Fibroblast of lung (primary cell): Measurements from ENCODE around the gene NSFL1C. TPM values are rescaled to one million over a fixed set of nuclear protein-coding genes. Genes with fewer than 3 reads are reported as not detected.

Experiments used
- DNase-seq, 2 donors: peaks; one replicate each; pipeline versions ENCODE4 v3.0.0 to v3.0.0-alpha.2; 2010; ENCODE audit warnings: low read depth in 2 of 2
- H2AFZ ChIP-seq: 2 replicates; pipeline ENCODE4 v1.5.1; 2012; ENCODE audit warnings: low read length, control low read depth, inconsistent platforms
- H3K27ac ChIP-seq: 2 replicates; pipeline ENCODE4 v1.5.1; 2011; ENCODE audit warnings: low read length, control low read depth; ENCODE audit not compliant: insufficient read depth
- H3K27me3 ChIP-seq: 2 replicates; pipeline ENCODE4 v1.5.1; 2011; ENCODE audit warnings: mild to moderate bottlenecking, low read length; ENCODE audit not compliant: control insufficient read depth, insufficient read depth
- H3K36me3 ChIP-seq: 2 replicates; pipeline ENCODE4 v1.5.1; 2011; ENCODE audit warnings: low read length; ENCODE audit not compliant: control insufficient read depth, insufficient read depth
- H3K4me1 ChIP-seq: 2 replicates; pipeline ENCODE4 v1.5.1; 2011; ENCODE audit warnings: low read length; ENCODE audit not compliant: control insufficient read depth, insufficient read depth; ENCODE audit errors: extremely low read depth
- H3K4me2 ChIP-seq: 2 replicates; pipeline ENCODE4 v1.5.1; 2011; ENCODE audit warnings: low read length, control low read depth; ENCODE audit not compliant: insufficient read depth; ENCODE audit errors: extremely low read depth
- H3K4me3 ChIP-seq, 4 experiments: fragments of 200-600 bp in 1 of 4; sonication (generic) in 1 of 4; replicated peaks in 1 of 4; 2 replicates each; pipeline ENCODE4 v1.5.1; 2011 to 2016; ENCODE audit warnings: low read length in 4 of 4, low read depth in 3 of 4, mild to moderate bottlenecking in 3 of 4, control low read depth in 2 of 4, inconsistent platforms in 1 of 4, mixed read lengths in 1 of 4; ENCODE audit not compliant: insufficient read depth in 1 of 4; ENCODE audit errors: control extremely low read depth in 1 of 4
- H3K79me2 ChIP-seq: 2 replicates; pipeline ENCODE4 v1.5.1; 2012; ENCODE audit warnings: mild to moderate bottlenecking, low read length, inconsistent platforms; ENCODE audit not compliant: control insufficient read depth, insufficient read depth
- H3K9ac ChIP-seq: 2 replicates; pipeline ENCODE4 v1.5.1; 2011; ENCODE audit warnings: mild to moderate bottlenecking, low read length, control low read depth; ENCODE audit not compliant: insufficient read depth
- H3K9me3 ChIP-seq: 2 replicates; pipeline ENCODE4 v1.5.1; 2012; ENCODE audit warnings: low read depth, low read length; ENCODE audit not compliant: control insufficient read depth, insufficient read depth
- H4K20me1 ChIP-seq: 2 replicates; pipeline ENCODE4 v1.5.1; 2011; ENCODE audit warnings: low read length; ENCODE audit not compliant: control insufficient read depth, insufficient read depth; ENCODE audit errors: extremely low read depth
- CTCF ChIP-seq, 2 donors: IDR thresholded peaks in 1 of 2; conservative IDR thresholded peaks in 1 of 2; 1 replicate in 1 of 2; 2 replicates in 1 of 2; pipeline ENCODE4 v1.5.1; 2011 to 2012; ENCODE audit warnings: low read length in 2 of 2, control low read depth in 1 of 2, inconsistent platforms in 1 of 2, low read depth in 1 of 2, mild to moderate bottlenecking in 1 of 2
- EZH2 ChIP-seq: IDR thresholded peaks from 2 replicates; pipeline ENCODE4 v1.5.1; 2012; ENCODE audit warnings: low read length, control low read depth, mild to moderate bottlenecking; ENCODE audit errors: missing control alignments
- polyA plus RNA-seq, 2 donors: library from polyadenylated mRNA; depleted of rRNA in 1 of 2; stranded (reverse) in 1 of 2; unstranded in 1 of 2; fragments of >200 nt; gene quantifications; 2 replicates each; pipeline ENCODE4 v1.2.1, GENCODE V29; 2011 to 2012; ENCODE audit warnings: missing spikeins in 1 of 2
- total RNA-seq: library from RNA; depleted of rRNA; stranded (reverse); fragments of >200 nt; gene quantifications from 2 replicates; pipeline ENCODE4 v1.2.1, GENCODE V29; 2014

The NSFL1C gene
- total and polyA plus RNA-seq, 2 donors (not counting 1 experiment from before 2014, with no cell fraction given) = 17.8 to 24.3 TPM

GRCh38 chr20:1491281-1491840 is 24.7 kb upstream of the NSFL1C start, which contains the start of gene SIRPB2:
Gene SIRPB2, minus strand, starts transcription at chr20:1491420. Its CDS starts 61 bp downstream, at chr20:1491359.
- TF ChIP-seq EZH2 = no peak
- no peak for TF ChIP-seq CTCF (conservative IDR thresholded peaks at IDR 0.05 in 1 of 2, IDR thresholded peaks at IDR 0.05 in 1 of 2; ENCODE audit: low read depth in 1 of 2, low read length in 2 of 2)
- H3K27me3 ChIP-seq = peaks cover 14% of the 10 kb centered on the region
- H3K4me2 ChIP-seq = no peak within 1 kb of the TSS

GRCh38 chr20:1490643-1491195 is 24.1 kb upstream of the NSFL1C start:
- H2AFZ ChIP-seq = no peak overlapping the region
- no peak overlapping the region for H3K9ac ChIP-seq
- no peak overlapping the region for H3K4me2 ChIP-seq
- DNase-seq = no peak
- no peaks in the 10 kb centered on the region for H3K79me2 ChIP-seq
- no peak overlapping the region for H3K4me3 ChIP-seq
- TF ChIP-seq CTCF (conservative IDR thresholded peaks at IDR 0.05 in 1 of 2, IDR thresholded peaks at IDR 0.05 in 1 of 2; ENCODE audit: low read depth in 1 of 2, low read length in 2 of 2) (no peak), EZH2 (no peak)
- H3K27ac ChIP-seq = no peak overlapping the region
- no peaks in the 10 kb centered on the region for H4K20me1 ChIP-seq
- H3K36me3 ChIP-seq = no peaks in the 10 kb centered on the region
- H3K9me3 ChIP-seq = no peaks in the 10 kb centered on the region
- H3K4me1 ChIP-seq = no peaks in the 10 kb centered on the region
- H3K27me3 ChIP-seq = peaks cover 14% of the 10 kb centered on the region

More at GRCh38 chr20:1491281-1491840, 24.7 kb upstream of the NSFL1C start, which contains the start of gene SIRPB2:
- H2AFZ ChIP-seq = no peak within 1 kb of the TSS
- no peak for DNase-seq
- H3K9me3 ChIP-seq = no peaks in the 10 kb centered on the region
- no peaks in the 10 kb centered on the region for H3K4me1 ChIP-seq
- H3K79me2 ChIP-seq = no peaks in the 10 kb centered on the region
- no peak within 1 kb of the TSS for H3K9ac ChIP-seq
- H3K27ac ChIP-seq = no peak within 1 kb of the TSS
- H3K4me3 ChIP-seq = no peak within 1 kb of the TSS
- no peaks in the 10 kb centered on the region for H4K20me1 ChIP-seq
- no peaks in the 10 kb centered on the region for H3K36me3 ChIP-seq

DNA sequence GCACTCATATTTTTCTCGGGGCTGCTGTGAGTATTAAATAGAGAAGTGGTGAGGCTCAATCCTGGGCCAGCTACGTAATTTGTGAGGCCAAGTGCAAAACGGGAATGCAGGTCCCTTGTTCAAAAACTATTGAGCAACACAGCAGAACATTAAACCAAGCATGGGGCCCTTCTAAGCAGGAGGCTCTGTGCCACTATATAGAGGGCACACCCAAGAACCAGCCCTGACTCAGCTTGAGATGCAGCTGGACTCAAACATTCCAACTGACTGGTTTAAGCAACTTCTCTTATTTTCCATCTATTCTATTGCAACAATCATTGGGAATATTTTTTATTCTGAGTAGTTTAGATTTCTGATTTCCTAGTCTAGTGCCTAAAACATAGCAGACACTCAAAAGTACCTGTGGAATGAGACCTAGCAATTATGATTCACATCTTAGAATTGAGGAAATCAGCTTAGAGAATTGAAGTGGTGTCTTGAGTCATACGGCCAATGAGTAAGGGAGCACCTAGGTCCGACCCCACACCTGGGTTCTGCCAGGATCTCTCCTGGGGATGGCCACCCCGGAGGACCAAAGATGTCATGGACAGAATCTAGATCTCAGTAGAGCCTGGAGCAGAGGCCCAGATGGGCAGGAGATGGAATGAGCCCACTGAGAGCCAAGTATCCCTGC is 23.3 kb upstream of the NSFL1C start:
- H2AFZ ChIP-seq = no peak overlapping the region
- no peak for TF ChIP-seq EZH2
- no peak for TF ChIP-seq CTCF (conservative IDR thresholded peaks at IDR 0.05 in 1 of 2, IDR thresholded peaks at IDR 0.05 in 1 of 2; ENCODE audit: low read depth in 1 of 2, low read length in 2 of 2)
- H3K9ac ChIP-seq = no peak overlapping the region
- no peaks in the 10 kb centered on the region for H3K36me3 ChIP-seq
- H3K9me3 ChIP-seq = no peaks in the 10 kb centered on the region
- no peaks in the 10 kb centered on the region for H3K79me2 ChIP-seq
- no peak overlapping the region for H3K4me2 ChIP-seq
- H3K4me3 ChIP-seq = no peak overlapping the region
- DNase-seq = peak in 1 of 2 donors; percentile 35
- no peak overlapping the region for H3K27ac ChIP-seq
- H3K4me1 ChIP-seq = no peaks in the 10 kb centered on the region
- H3K27me3 ChIP-seq = peaks cover 14% of the 10 kb centered on the region
- no peaks in the 10 kb centered on the region for H4K20me1 ChIP-seq
